Measurements from ENCODE around the gene RAB5A.
"Not testable (repeated sequence)": the region's sequence is repeated elsewhere in the genome, so short reads cannot be mapped to it uniquely, and the experiment has no call there.

RAB5A gene

DNA sequence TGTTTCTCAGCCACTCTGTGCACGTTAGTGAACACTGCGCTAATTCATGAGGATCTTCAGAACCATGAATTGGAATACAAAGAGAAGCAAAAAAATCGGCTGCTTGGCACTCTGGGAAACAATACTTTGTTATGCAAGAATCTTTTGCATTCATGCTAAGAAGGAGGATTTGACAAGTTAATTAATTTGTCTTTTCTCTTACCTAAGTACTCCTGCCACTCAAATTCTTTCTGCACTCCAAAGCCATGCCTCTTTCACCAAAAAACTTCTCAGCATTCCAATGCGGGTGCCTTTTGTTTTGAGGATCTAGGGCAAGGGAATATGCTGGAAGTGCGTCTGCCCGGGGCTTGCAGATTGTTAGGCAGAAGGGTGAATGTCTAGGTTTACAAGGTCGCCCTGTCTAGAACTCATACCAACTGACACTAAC, 82.0 kb downstream of the RAB5A start:
- no peak for DNase-seq

- DNase-seq = not testable (repeated sequence)
Observed at GRCh38 chr3:20031939-20032338, 85.0 kb downstream of the RAB5A start.
